HCT116 (cell line): ENCODE results near the gene GRIN2D. TPM values are rescaled to one million over a fixed set of nuclear protein-coding genes. Genes with fewer than 3 reads are reported as not detected.

Experiments
- ATAC-seq: fragments of 200-7000 bp; cut with Tn5 transposase; 2 replicates; pipeline ENCODE4 v1.9.1; 2020; ENCODE audit warnings: mild to moderate bottlenecking, moderate library complexity
- BruUV-seq: library from RNA; stranded (reverse); fragments of 400-500 nt; replicated peaks from 2 replicates; lab custom pipeline; 2021; lab: Mats Ljungman, UMichigan
- CTCF ChIA-PET: fragments of 300-600 bp; sonication (Branson Sonifier 250); formaldehyde crosslinking; loops from one replicate; lab custom pipeline; 2021; ENCODE audit warnings: antibody characterized with exemption; lab: Charles Lee
- POLR2A ChIA-PET: fragments of 300-600, 350-600 bp; sonication (Branson Sonifier 250); formaldehyde crosslinking; loops from one replicate; lab custom pipeline; 2021; ENCODE audit warnings: antibody characterized with exemption; lab: Charles Lee
- RAD21 ChIA-PET, 2 experiments: fragments of 300-600 bp; sonication (Branson Sonifier 250); formaldehyde crosslinking; loops; one replicate each; lab custom pipeline; 2023; ENCODE audit warnings: low total read pairs in 2 of 2; ENCODE audit not compliant: uncharacterized antibody in 2 of 2, unreplicated experiment in 2 of 2, low non-redundant PET in 1 of 2; lab: Charles Lee
- DNase-seq: peaks from one replicate; pipeline ENCODE4 v3.0.0-alpha.2; 2010; ENCODE audit warnings: low read depth, low spot score
- H2AFZ ChIP-seq: fragments of 200-600 bp; shearing (Covaris generic), sonication (generic); 2 replicates; pipeline ENCODE4 v1.6.1; 2017; ENCODE audit warnings: low read depth, mixed run types, mixed read lengths, antibody characterized with exemption, low read length; ENCODE audit not compliant: poor library complexity, severe bottlenecking
- H3K27ac ChIP-seq: 2 replicates; pipeline ENCODE4 v1.5.1; 2012; ENCODE audit warnings: low read depth, low read length
- H3K27me3 ChIP-seq: fragments of 200-600 bp; sonication (generic); 2 replicates; pipeline ENCODE4 v1.6.1; 2016; ENCODE audit warnings: mixed run types, low read length, mixed read lengths; ENCODE audit not compliant: insufficient read depth
- H3K36me3 ChIP-seq, 2 experiments: fragments of 200-500 bp in 1 of 2; fragments of 200-600 bp in 1 of 2; sonication (Bioruptor generic) in 1 of 2; sonication (generic) in 1 of 2; 2 replicates each; pipeline versions ENCODE4 v1.5.1 to v1.6.1; 2014 to 2016; ENCODE audit warnings: low read length in 2 of 2, inconsistent platforms in 1 of 2, mixed read lengths in 1 of 2, mixed run types in 1 of 2; ENCODE audit not compliant: insufficient read depth in 2 of 2, control insufficient read depth in 1 of 2
- H3K4me1 ChIP-seq, 2 experiments: fragments of 200-600 bp in 1 of 2; sonication (generic) in 1 of 2; 2 replicates each; pipeline versions ENCODE4 v1.5.1 to v1.6.1; 2012 to 2017; ENCODE audit warnings: low read length in 2 of 2, inconsistent platforms in 1 of 2, mild to moderate bottlenecking in 1 of 2, mixed read lengths in 1 of 2, mixed run types in 1 of 2, moderate library complexity in 1 of 2; ENCODE audit not compliant: insufficient read depth in 2 of 2, control insufficient read depth in 1 of 2
- H3K4me2 ChIP-seq: fragments of 200-600 bp; sonication (generic); 2 replicates; pipeline ENCODE4 v1.6.1; 2017; ENCODE audit warnings: mixed run types, low read length, mixed read lengths
- H3K4me3 ChIP-seq, 2 experiments: fragments of 200-600 bp in 1 of 2; sonication (generic) in 1 of 2; replicated peaks in 1 of 2; 2 replicates each; pipeline ENCODE4 v1.5.1; 2011 to 2016; ENCODE audit warnings: low read length in 2 of 2, control low read depth in 1 of 2, low read depth in 1 of 2, mild to moderate bottlenecking in 1 of 2, mixed read lengths in 1 of 2, mixed run types in 1 of 2
- H3K79me2 ChIP-seq: fragments of 200-600 bp; sonication (generic); 2 replicates; pipeline ENCODE4 v1.6.1; 2017; ENCODE audit warnings: mild to moderate bottlenecking, mixed run types, low read length, moderate library complexity, mixed read lengths; ENCODE audit not compliant: insufficient read depth
- H3K9ac ChIP-seq: fragments of 200-600 bp; sonication (generic); 2 replicates; pipeline ENCODE4 v1.6.1; 2016; ENCODE audit warnings: low read length, mixed read lengths
- H3K9me2 ChIP-seq: fragments of 200-600 bp; sonication (generic), shearing (Covaris generic); 2 replicates; pipeline ENCODE4 v1.6.1; 2017; ENCODE audit warnings: mixed run types, mild to moderate bottlenecking, moderate library complexity; ENCODE audit not compliant: insufficient read depth
- H3K9me3 ChIP-seq, 2 experiments: fragments of 200-500 bp in 1 of 2; fragments of 200-600 bp in 1 of 2; sonication (Bioruptor generic) in 1 of 2; sonication (generic) in 1 of 2; 2 replicates each; pipeline ENCODE4 v1.6.1; 2014 to 2017; ENCODE audit warnings: low read length in 2 of 2, mixed read lengths in 2 of 2, inconsistent platforms in 1 of 2, low read depth in 1 of 2, mild to moderate bottlenecking in 1 of 2, mixed run types in 1 of 2, moderate library complexity in 1 of 2; ENCODE audit not compliant: control insufficient read depth in 1 of 2, insufficient read depth in 1 of 2
- H4K20me1 ChIP-seq: fragments of 200-600 bp; sonication (generic), shearing (Covaris generic); 2 replicates; pipeline ENCODE4 v1.6.1; 2017; ENCODE audit warnings: mixed run types, mild to moderate bottlenecking, moderate library complexity; ENCODE audit not compliant: insufficient read depth
- ATF3 ChIP-seq: IDR thresholded peaks from 2 replicates; pipeline ENCODE4 v1.6.1; 2012
- CBX3 ChIP-seq: IDR thresholded peaks from 2 replicates; pipeline ENCODE4 v1.6.1; 2012; ENCODE audit warnings: low read depth
- CTCF ChIP-seq, 3 experiments: fragments of 200-600 bp in 1 of 3; sonication (generic) in 1 of 3; IDR thresholded peaks in 2 of 3; conservative IDR thresholded peaks in 1 of 3; 2 replicates each; pipeline ENCODE4 v1.5.1; 2012 to 2017; ENCODE audit warnings: low read depth in 2 of 3, low read length in 2 of 3, antibody characterized with exemption in 1 of 3, borderline replicate concordance in 1 of 3, control low read depth in 1 of 3, mild to moderate bottlenecking in 1 of 3, mixed read lengths in 1 of 3, mixed run types in 1 of 3, moderate library complexity in 1 of 3; ENCODE audit not compliant: insufficient read depth in 1 of 3
- EGR1 ChIP-seq: IDR thresholded peaks from 2 replicates; pipeline ENCODE4 v1.6.1; 2012; ENCODE audit warnings: low read depth
- ELF1 ChIP-seq: IDR thresholded peaks from 2 replicates; pipeline ENCODE4 v1.6.1; 2012; ENCODE audit warnings: low read depth, borderline replicate concordance
- EZH2 ChIP-seq: fragments of 200-600 bp; sonication (generic); IDR thresholded peaks from 2 replicates; pipeline ENCODE4 v1.6.1; 2017; ENCODE audit warnings: antibody characterized with exemption, mixed run types
- EZH2phosphoT487 ChIP-seq: fragments of 200-600 bp; IDR thresholded peaks from 2 replicates; pipeline ENCODE4 v1.6.1; 2018; ENCODE audit warnings: antibody characterized with exemption, borderline replicate concordance
- FOSL1 ChIP-seq: IDR thresholded peaks from 2 replicates; pipeline ENCODE4 v1.6.1; 2012; ENCODE audit warnings: low read depth
- JUND ChIP-seq: IDR thresholded peaks from 2 replicates; pipeline ENCODE4 v1.6.1; 2012
- POLR2AphosphoS5 ChIP-seq: IDR thresholded peaks from 2 replicates; pipeline ENCODE4 v1.6.1; 2011; ENCODE audit warnings: mild to moderate bottlenecking, low read depth, low read length, moderate library complexity
- REST ChIP-seq: IDR thresholded peaks from 2 replicates; pipeline ENCODE4 v1.6.1; 2012; ENCODE audit warnings: low read depth
- SIN3A ChIP-seq: IDR thresholded peaks from 2 replicates; pipeline ENCODE4 v1.6.1; 2012; ENCODE audit warnings: low read depth
- TCF7L2 ChIP-seq: IDR thresholded peaks from 2 replicates; pipeline ENCODE4 v1.7.0; 2011; ENCODE audit warnings: borderline replicate concordance, inconsistent platforms; ENCODE audit not compliant: insufficient read depth, insufficient read length; ENCODE audit errors: extremely low read depth
- YY1 ChIP-seq: IDR thresholded peaks from 2 replicates; pipeline ENCODE4 v1.6.1; 2011; ENCODE audit warnings: low read length, low read depth, moderate library complexity, mild to moderate bottlenecking; ENCODE audit not compliant: insufficient replicate concordance; ENCODE audit errors: extremely low read depth
- ZFX ChIP-seq: fragments of 450-650 bp; IDR thresholded peaks from 2 replicates; pipeline ENCODE4 v1.6.1; 2017
- intact Hi-C: fragments of 100-400 bp; cut with micrococcal nuclease; formaldehyde crosslinking; loops from 2 replicates; pipeline ENCODE4 v1.10.0; 2022
- total RNA-seq: library from RNA; stranded (reverse); gene quantifications from one replicate; pipeline ENCODE4 v1.2.1, GENCODE V29; 2021; ENCODE audit not compliant: unreplicated experiment
- TF ChIP-seq, protein P1 (sequence below): IDR thresholded peaks from 2 replicates; pipeline ENCODE4 v1.6.1; 2011; ENCODE audit warnings: mild to moderate bottlenecking, low read length, moderate library complexity; ENCODE audit not compliant: insufficient replicate concordance; ENCODE audit errors: extremely low read depth

The GRIN2D gene
- total RNA-seq, 1 experiment from 2014 or later = 26.2 TPM

DNA sequence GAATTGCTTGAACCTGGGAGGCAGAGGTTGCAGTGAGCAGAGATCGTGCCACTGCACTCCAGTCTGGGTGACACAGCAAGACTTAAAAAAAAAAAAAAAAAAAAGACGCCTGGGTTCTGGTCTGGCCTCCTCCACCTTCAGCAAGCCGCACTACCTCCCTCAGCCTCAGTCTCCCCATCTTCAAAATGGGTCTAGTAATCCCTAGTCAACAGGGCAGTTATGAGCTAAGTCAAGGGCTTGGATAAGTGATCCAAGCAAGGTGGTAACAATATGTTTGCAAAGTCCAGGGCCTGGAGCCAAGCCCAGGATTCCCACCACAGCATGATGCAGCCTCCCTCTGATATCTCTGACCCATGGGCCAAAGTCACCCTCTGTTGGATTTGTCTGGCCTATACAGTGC, 6.5 kb upstream of the GRIN2D start:
- DNase-seq (no peak), ATAC-seq (no peak)
- Histone ChIP-seq H3K4me2 (no peak overlapping the region), H3K9me3 (no peaks in the 10 kb centered on the region), H3K9ac (no peak overlapping the region), H3K27ac (no peak overlapping the region), H3K9me2 (no peaks in the 10 kb centered on the region), H3K79me2 (peaks cover 46% of the 10 kb centered on the region), H3K27me3 (no peaks in the 10 kb centered on the region), H4K20me1 (0 out of 2 replicates have a peak, but pooled peaks cover 2% of the 10 kb centered on the region), H3K4me1 (peaks cover 0 to 17% of the 10 kb centered on the region in 2 experiments; a peak in 2 of 4 replicates), H3K4me3 (no peak overlapping the region), H3K36me3 (peaks cover 42 to 51% of the 10 kb centered on the region in 2 experiments), H2AFZ (no peak overlapping the region)
- RAD21 ChIA-PET = no interaction called here
- CTCF ChIA-PET = interaction anchor here (0.7 kb wide), 1 partner anchor 32 kb away, joined by 4 read pairs; no protein-coding TSS in a partner anchor
- intact Hi-C loops = no loop called here
- POLR2A ChIA-PET = no interaction called here
- TF ChIP-seq, protein P1, sequence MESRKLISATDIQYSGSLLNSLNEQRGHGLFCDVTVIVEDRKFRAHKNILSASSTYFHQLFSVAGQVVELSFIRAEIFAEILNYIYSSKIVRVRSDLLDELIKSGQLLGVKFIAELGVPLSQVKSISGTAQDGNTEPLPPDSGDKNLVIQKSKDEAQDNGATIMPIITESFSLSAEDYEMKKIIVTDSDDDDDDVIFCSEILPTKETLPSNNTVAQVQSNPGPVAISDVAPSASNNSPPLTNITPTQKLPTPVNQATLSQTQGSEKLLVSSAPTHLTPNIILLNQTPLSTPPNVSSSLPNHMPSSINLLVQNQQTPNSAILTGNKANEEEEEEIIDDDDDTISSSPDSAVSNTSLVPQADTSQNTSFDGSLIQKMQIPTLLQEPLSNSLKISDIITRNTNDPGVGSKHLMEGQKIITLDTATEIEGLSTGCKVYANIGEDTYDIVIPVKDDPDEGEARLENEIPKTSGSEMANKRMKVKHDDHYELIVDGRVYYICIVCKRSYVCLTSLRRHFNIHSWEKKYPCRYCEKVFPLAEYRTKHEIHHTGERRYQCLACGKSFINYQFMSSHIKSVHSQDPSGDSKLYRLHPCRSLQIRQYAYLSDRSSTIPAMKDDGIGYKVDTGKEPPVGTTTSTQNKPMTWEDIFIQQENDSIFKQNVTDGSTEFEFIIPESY = no peak
- TF ChIP-seq EZH2phosphoT487 (no peak), FOSL1 (no peak), ATF3 (no peak), YY1 (no peak), EZH2 (no peak), CTCF (IDR thresholded peaks at IDR 0.05 in 2 of 3, conservative IDR thresholded peaks at IDR 0.05 in 1 of 3; ENCODE audit: borderline replicate concordance in 1 of 3, insufficient read depth in 1 of 3, low read depth in 2 of 3, low read length in 2 of 3) (no peak), EGR1 (no peak), CBX3 (no peak), SIN3A (no peak), POLR2AphosphoS5 (no peak), ELF1 (no peak), ZFX (no peak), REST (no peak), JUND (no peak), TCF7L2 (no peak)
- BruUV-seq = no TSS peak
